Measurements from ENCODE around the gene PDE7B.

PDE7B gene

DNA sequence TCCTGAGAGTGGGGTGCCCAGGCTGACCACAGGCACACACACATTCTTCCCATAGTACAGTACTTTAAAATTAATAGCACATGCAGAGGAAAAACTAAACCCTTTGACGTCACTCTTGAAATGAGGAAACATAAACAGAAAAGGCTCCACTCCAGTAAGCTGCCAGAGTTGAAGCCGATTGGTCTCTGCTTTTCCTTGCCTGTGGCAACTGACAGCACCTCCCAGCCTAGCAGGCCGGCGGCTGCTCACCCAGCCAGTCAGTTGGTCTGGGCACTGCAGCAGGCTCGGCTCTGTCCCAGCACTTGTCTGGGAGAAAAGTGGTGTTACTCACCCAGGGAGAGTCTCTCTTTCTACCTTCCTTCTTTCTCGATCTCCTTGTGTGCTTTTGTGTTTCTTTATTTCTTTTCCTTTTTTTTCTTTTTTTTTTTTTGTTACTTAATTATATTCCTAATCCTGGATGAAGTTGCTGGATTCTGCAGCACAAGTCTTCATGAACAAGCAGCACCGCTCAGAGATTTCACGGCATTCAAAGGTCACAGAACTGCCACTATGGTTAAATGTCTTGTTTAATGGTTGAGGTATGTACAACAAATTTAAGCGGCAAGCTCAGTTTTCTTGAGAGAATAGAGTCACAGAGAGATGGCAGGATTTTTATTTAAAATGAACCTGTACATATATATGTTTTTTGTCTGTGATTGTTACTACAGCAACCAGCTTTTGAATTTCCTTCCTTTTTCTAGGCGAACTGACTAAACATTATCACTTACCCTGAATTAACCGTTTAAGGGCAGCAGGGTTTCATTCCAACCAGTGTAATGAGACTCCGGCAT lies at the start of gene PDE7B:
TSS of gene PDE7B (plus strand) at position 260 of the 830 bp plus-strand sequence.
- DNase-seq: peak in 43 of 51 donors; percentile 2 to 82 (median 53)

DNA sequence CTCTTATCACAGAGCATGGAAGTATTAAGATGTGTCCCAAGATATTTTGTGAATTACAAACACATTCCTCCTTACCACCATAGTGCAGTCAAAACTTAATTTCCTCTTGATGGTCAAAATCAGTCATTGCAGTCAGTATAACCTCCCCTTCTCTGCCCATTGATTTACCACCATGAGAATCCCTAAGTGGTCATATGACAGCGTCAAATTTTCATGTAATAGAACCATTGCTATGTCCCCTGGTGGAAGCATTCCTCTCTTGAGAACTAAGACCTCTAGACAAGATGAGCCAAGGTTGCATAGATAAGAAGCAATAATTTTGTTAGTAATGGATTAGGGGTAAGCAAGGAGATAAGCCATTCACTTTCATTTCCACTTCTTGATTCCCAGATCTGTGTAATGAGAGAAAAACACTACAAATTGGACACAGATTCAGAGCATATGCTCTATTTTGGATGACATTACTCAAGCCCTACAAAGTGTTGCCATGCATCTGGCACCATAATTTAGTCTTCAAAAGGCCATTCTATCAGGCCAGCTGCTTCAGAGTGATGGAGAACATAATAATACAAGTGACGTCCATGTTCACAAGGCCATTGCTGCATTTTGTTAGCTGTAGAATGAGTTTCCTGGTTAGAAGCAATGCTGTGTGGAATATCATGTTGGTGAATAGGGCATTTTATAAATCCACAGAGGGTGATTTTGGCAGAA lies 49.6 kb upstream of the PDE7B start:
- DNase-seq: no peak

DNA sequence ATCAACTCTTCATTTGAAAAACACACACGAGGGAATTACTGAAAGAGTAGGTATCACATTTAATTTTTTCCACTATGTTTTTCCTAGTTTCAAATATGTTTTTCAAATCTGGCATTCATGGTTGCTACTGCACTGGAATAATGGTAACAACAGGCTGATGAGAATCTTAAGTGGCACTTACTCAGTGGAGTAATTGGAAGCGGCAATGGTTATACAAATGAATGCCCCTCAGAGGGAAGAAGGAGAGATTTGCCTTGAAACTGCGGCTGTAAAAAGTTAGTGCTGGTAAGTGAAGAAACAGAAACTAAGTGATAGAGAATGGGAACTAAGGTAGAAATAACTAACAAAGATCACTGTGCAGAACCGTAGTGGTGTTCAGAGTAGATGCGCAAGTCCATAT lies 41.0 kb upstream of the PDE7B start:
- no peak for DNase-seq

DNA sequence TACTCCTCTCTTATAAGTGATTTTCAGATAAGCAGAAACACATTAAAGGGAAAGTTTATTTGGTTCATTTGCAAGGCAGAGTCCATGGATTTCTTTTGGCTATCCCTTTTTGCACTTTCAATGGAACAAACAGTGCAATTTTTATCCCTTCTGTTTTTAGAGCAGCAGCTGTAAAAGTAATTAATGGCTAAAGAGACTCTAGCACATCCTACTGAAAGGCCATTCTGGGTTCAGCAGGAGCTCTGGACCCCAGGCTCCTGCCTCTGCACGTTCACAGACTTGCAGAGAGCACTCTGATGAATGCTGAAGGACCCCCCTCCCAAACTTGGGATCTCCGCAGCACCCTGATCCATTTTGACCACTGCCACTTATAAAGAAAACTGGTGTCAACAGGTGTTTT lies 40.3 kb upstream of the PDE7B start:
- no peak for DNase-seq

DNA sequence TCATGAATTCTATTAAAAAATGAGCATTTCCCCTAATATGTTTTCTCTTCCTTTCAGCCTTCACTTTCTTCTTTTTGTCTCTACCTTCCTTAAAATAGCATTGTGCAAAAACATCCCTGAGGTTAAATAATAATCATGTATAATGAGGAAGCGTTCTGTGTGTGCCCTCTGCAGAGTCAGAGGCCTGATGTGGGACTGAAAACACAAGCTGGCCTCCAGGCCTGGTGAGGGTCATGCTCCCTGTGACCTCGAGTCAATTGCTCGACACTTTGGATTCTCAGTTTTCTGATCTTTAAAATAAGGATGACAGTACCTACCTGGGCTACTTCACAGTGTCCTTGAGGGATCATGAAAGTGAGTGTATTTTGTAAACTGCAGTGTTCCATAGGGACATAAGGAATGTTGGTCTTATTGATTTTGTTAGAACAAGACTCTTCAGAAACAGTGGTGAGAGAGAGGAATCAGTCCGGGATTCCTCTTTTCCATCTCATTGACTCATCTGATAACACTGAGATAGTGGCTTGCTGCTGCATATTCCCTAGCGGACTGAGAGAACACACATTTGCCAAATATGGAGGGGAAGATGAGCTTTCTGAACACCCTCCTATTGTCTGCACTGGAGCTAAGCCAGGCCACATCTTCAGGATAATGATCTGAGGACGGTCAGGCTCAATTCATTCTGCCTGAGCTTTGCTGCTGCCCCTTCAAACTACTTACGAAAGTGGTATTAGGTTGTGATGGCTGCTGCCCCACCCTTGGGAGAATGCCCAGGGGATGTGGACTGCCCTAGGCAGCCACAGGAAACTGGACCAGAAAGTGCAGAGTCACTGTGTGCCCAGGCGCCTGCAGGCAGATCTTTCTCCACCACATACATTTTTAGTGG lies 39.6 kb upstream of the PDE7B start:
- DNase-seq: no peak

DNA sequence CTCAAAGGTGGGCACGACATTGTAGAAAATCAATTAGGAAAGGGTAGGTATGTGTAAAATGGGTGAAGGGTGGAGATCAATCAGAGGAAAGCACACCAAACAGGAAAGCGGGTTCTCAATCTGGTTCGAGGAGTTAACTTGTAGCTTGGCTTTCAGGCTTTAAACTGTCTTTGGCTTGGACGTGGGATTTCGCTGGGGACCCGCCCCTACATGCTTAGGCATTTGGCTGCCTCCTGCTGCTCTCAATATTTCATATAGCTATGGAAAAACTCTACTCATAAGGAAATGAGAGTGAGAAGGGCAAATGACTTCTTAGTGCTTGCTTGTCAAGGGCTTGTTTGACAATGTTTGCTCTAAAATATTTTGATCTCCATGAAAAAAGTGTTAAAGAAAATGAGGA lies 38.1 kb upstream of the PDE7B start:
- no peak for DNase-seq

DNA sequence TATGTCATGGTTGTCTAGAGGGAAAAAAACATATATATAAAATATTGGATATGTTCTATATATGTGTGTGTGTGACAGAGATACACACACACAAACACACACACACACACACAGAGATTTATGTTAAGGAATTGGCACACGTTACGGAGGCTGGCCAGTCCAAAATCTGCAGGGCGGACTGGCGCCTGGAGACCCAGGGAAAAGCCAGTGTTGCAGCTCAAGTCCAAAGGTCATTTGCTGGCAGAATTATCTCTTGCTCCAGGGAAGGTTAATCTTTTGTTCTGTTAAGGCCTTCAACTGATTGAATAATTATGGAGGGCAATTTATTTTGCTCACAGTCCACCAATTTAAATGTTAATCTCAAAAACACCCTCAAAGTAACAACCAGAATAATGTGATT lies 37.5 kb upstream of the PDE7B start:
- no peak for DNase-seq

DNA sequence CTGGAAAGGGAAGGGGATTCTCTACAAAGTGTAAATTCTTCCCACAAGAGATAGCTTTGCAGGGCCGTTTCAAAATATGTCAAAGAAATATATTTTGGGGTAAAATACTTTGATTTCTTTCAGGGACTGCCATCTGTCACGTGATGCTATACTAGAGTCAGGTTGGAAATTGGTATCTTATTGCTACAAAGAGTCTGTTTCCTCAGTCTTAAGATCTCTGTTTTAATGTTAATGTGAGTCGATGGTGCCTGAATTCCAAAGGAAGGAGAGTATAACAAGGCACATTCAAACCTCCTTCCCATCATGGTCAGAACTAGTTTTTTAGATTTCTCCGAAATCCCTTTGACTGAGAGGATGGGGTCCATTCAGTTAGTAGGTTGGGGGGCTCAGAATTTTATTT lies 36.3 kb upstream of the PDE7B start:
- no peak for DNase-seq

DNA sequence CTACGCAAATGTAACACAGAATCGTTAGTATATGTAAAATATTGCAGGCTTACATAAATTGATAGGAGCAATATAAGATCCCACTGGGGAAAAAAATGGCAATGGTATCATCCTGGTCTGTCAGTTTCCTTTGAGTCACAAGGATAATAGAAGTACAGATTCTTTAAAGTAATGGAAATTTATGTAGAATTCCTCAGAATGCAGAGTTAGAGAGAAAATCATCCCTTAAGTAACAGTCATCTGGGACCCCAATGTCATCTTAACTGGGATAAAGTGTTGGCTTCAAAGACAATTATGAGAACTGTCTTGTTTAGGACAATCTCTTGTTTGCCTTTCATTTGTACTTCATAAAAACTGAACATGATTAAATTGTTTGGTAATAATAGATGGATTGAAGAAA lies 34.5 kb upstream of the PDE7B start:
- DNase-seq: no peak

DNA sequence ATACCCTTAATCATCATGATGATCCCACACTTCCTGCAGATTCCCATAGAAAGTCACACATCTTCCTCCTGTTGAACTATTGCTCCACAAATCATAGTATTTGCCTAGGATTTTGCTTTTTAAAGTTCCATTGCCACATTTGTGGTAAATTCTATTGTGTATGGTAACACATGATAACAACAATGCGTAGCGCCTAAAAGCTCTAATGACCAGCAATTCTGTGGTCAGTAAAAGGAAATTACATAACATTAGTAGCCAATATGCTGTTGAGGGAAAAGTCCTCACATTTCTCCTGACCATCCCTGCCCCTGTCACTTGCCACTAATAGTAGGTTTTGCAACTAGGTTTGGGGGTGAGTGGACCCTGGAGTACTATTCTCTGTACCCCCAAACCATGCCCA lies 31.8 kb upstream of the PDE7B start:
- no peak for DNase-seq

DNA sequence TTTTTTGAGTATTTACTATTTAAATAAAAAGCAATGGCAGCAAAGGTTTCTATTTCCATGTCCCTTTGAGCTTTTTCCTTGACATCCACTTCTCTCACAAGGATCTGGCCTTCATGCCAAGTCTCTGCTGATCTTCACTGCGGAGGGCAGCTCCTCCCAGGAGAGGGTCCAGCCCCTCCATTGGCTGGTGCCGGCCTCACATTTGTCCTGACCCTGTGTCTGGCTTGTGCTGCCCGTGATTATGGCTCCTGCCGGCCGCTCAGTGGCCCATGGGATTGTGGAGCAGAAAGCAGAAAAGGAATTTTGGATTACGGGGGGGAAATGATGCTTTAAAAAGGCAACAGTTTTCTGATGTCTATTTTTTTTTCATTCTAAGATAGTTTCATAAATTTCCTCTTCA lies 31.2 kb upstream of the PDE7B start:
- no peak for DNase-seq

DNA sequence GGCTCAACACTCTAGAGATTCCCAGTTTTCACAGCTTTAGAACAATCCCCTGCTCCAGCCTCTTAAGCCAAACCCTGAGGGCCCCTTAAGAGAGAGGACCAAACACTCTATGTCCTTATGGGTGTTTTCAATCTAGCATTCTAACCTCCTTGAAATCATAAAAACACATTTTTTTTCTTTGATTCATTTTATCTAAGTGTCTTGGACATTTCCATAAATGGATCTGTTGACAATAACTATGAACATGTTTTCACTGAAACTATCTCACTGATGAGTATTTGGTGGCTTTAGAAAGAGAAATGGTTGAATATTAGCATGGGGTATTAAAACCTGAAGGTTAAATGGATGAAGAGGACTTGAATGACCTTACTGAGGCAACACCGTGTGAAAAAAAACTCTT lies 27.6 kb upstream of the PDE7B start:
- no peak for DNase-seq

DNA sequence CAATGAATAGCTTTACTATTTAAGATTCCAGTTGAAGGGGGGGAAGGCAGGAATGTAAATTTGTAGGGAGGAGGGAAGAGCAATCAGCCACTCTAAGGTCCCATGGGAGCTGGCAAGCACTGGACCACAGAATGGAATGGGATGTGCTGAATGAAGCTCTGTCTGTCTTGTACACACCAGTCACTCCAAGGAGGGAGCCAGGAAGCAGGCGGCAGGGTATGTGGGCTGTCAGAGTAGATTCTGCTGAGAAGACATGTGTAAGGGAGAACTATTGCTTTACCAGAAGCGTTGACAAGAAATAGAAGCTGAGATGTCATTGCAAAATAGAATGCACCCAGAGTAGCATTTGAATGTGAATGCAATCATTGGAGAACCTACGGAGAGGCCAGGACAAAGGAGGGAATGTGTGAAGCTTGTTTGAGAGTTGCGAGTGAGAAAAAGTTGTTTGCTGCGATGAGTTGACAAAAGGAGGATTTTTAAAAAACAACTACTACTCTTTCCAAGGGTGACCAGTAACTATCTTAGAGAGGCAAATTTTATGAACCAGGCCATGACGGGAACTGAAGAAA lies 25.2 kb upstream of the PDE7B start:
- no peak for DNase-seq

DNA sequence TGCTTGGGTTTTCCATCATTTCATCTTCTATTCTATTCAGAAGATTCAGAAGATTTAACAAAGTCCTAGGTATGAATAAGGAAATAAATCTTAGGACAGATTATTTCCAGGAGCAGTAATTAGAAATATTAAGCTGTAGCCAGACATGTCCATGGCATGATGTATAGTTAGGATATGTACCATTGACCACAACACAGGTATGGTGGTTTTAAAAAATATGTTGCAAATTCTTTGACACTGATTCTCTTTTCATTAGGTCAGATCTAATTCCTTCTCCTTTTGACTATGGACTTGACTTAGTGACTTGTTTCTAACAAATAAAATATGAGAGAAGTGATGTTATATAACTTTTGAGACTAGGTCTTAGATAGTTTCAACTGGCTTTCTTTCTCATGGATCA lies 23.5 kb upstream of the PDE7B start:
- no peak for DNase-seq

DNA sequence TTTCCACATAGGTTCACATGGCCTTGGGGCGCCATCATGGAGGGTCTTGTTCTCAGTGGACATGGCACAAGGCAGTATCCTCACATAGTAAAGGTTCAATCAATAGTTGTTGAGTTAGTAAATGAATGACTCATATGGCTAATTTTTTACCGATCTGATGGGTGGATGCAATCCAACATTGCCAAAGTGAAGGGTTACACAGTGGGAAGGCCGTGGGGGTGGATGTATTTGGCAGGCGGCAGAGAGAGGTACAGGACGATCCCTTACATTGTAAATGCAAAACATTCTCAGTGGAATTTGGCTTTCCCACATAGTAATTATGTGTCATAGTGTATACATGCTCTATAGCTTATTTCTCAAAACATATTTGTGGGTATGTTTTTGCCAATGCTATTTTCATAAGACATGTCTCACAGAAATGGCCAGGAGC lies 21.0 kb upstream of the PDE7B start:
- DNase-seq: no peak

DNA sequence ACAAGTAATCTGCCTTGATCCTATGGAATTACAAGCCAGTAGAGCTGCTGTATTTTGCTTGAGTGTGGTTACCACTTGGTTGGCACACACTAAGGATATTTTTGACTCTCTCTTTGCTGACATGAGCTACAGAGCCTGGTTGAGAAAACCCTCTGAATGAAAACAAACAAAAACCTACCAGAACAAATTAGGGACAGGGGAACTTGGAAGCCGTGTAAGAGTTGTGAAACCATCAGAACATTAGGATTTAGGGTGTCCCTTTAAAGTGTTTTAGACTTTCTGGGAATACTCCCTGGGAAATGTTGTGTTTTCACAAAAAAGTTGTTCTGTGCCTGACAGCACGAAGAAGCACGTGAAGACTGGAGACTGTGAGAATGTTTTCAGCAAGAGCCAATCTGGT lies 20.5 kb upstream of the PDE7B start:
- DNase-seq: peak in 1 of 51 donors; percentile 13

DNA sequence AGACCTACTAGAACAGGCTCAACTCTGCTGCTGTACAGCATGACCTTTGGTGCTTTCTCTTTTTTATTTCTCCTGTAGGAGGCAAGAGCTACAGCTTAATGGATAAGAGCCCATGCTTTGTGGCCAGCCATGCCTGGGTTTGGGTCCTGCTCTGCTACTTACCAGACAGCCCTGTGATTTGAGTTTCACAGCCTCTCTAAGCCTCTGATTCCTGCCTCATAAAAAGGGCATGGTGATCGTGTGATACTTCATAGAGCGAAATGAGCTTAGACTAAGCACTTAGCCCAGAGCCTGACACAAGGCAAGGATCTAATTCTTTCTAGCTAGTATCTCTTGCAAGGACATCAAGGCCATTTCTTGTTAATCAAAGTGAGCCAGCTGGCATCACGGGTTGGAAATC lies 19.3 kb upstream of the PDE7B start:
- DNase-seq: no peak

DNA sequence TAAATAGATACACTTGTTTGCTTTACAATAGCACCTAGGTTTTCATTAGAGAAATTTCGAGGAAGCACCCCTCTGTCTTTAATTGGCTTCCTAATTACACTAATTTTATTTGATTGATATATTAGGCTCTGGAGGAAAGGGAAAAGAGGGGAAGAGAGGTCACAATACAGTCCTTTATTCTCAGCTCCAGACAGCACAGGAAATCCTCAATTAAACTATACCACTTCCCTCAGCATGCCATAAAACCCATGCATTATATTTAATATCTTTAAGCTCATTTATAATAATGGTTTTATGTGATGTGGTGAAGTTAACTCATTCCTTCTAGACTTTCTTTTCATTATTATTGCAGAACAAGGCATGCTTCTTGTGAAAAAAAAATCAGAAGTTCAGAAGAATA lies 17.7 kb upstream of the PDE7B start:
- no peak for DNase-seq

DNA sequence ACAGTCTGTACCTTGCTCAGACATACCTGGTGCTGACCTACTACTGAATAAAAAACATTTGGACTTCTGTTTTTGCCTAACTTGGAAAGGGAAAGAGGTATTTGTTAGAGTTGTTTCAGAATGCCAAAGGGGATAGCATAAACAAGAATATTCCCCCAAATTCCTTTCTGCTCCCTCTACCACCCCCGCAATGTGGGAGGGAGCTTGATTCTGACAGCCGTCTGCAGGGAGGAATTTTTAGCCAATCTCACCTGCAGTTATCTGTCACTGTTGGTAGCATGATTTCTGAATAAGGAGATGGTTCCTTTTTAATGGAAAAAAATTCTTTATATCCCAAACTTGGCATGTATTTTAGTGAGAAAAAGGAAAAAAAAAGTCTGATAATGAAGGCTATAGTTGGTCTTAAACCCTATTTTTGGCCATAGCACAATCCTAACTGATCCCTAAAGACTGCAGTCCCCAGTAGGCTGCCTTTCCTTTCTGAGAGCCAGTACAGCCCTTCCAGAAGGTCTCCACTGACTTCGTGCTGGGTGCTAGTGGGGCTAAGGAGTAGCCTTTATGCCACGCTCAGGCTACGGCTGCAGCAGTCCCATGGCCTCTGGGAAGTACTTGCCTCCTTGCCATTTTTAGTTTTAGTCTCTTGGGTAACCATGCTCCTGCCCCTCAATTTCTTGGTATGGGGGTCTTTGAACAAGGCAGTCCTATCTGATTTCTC lies 13.6 kb upstream of the PDE7B start:
- no peak for DNase-seq

DNA sequence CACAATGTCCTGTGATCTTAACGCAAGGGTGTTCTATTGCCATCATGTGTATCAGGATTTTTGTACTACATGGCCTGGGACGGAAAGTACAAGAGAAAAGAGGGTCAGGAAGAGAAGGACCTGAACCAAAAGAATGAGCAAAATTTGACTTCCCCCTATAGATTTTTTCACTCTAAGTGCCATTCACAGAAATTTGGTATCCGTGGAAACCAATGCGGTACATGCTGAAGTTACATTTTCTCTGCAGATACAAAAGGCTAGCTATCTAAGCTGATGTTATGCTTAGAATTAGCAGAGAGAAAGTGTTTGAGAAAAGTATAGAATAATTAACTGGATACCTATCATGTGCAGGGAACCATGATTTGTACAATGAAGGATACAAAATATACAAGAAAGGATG lies 12.4 kb upstream of the PDE7B start:
- no peak for DNase-seq

All from hypothalamus (tissue), 51 donors.